Caco-2 (cell line): ENCODE results near the gene EFL1. TPM values are rescaled to one million over a fixed set of nuclear protein-coding genes. Genes with fewer than 3 reads are reported as not detected.

Source experiments
- BruUV-seq: library from RNA; stranded (reverse); fragments of 400-500 nt; replicated peaks from 2 replicates; lab custom pipeline; 2021; lab: Mats Ljungman, UMichigan
- CTCF ChIA-PET: fragments of 300-600 bp; sonication (Branson Sonifier 250); formaldehyde crosslinking; loops from one replicate; lab custom pipeline; 2022; ENCODE audit warnings: antibody characterized with exemption; lab: Charles Lee
- POLR2A ChIA-PET: fragments of 300-600 bp; sonication (Branson Sonifier 250); formaldehyde crosslinking; loops from one replicate; lab custom pipeline; 2022; ENCODE audit warnings: antibody characterized with exemption; lab: Charles Lee
- DNase-seq, 2 experiments: peaks; one replicate each; pipeline versions ENCODE4 v3.0.0 to v3.0.0-alpha.2; 2020 to 2022
- H3K27me3 ChIP-seq: replicated peaks from 2 replicates; pipeline ENCODE4 v1.6.0; 2011; ENCODE audit warnings: low read length; ENCODE audit not compliant: control insufficient read depth, insufficient read depth
- H3K36me3 ChIP-seq: 2 replicates; pipeline ENCODE4 v1.5.1; 2011; ENCODE audit warnings: low read length; ENCODE audit not compliant: control insufficient read depth, insufficient read depth
- H3K4me1 ChIP-seq: fragments of 250-450 bp; sonication (Bioruptor Pico); 2 replicates; pipeline ENCODE4 v1.5.1; 2020; ENCODE audit warnings: mild to moderate bottlenecking
- H3K4me3 ChIP-seq: 2 replicates; pipeline ENCODE4 v1.5.1; 2011; ENCODE audit warnings: low read depth, mild to moderate bottlenecking, control low read depth, low read length
- H3K9me3 ChIP-seq: fragments of 250-450 bp; sonication (Bioruptor Pico); 2 replicates; pipeline ENCODE4 v1.5.1; 2020; ENCODE audit warnings: mild to moderate bottlenecking, moderate library complexity
- H3K27ac Mint-ChIP-seq: one replicate; pipeline ENCODE4 v1.8.0; 2022; ENCODE audit warnings: mixed read lengths; ENCODE audit not compliant: unreplicated experiment
- H3K27me3 Mint-ChIP-seq: one replicate; pipeline ENCODE4 v1.8.0; 2022; ENCODE audit warnings: mixed read lengths; ENCODE audit not compliant: insufficient read depth, unreplicated experiment
- H3K36me3 Mint-ChIP-seq: one replicate; pipeline ENCODE4 v1.8.0; 2022; ENCODE audit warnings: mild to moderate bottlenecking, mixed read lengths; ENCODE audit not compliant: insufficient read depth, unreplicated experiment
- H3K4me1 Mint-ChIP-seq: one replicate; pipeline ENCODE4 v1.8.0; 2022; ENCODE audit warnings: low read depth, mixed read lengths; ENCODE audit not compliant: unreplicated experiment
- H3K4me3 Mint-ChIP-seq: one replicate; pipeline ENCODE4 v1.8.0; 2022; ENCODE audit warnings: mild to moderate bottlenecking, moderate library complexity, mixed read lengths; ENCODE audit not compliant: unreplicated experiment
- H3K9me3 Mint-ChIP-seq: one replicate; pipeline ENCODE4 v1.8.0; 2022; ENCODE audit warnings: mixed read lengths; ENCODE audit not compliant: unreplicated experiment
- CTCF ChIP-seq, 2 experiments: fragments of 200-600 bp in 1 of 2; IDR thresholded peaks; 1 replicate in 1 of 2; 2 replicates in 1 of 2; pipeline versions ENCODE4 v1.5.1 to v1.8.0; 2011 to 2022; ENCODE audit warnings: antibody characterized with exemption in 1 of 2, control low read depth in 1 of 2, inconsistent platforms in 1 of 2, low read depth in 1 of 2, low read length in 1 of 2, mild to moderate bottlenecking in 1 of 2, moderate library complexity in 1 of 2; ENCODE audit not compliant: insufficient read depth in 1 of 2, severe bottlenecking in 1 of 2, unreplicated experiment in 1 of 2
- intact Hi-C: fragments of 100-400 bp; cut with micrococcal nuclease; formaldehyde crosslinking; loops from one replicate; pipeline ENCODE4 v1.10.0; 2022; ENCODE audit not compliant: unreplicated experiment
- total RNA-seq: library from RNA; stranded (reverse); gene quantifications from 2 replicates; pipeline ENCODE4 v1.2.3, GENCODE V29; 2022

EFL1 gene
- total RNA-seq, 1 experiment from 2014 or later = 10.3 TPM

DNA sequence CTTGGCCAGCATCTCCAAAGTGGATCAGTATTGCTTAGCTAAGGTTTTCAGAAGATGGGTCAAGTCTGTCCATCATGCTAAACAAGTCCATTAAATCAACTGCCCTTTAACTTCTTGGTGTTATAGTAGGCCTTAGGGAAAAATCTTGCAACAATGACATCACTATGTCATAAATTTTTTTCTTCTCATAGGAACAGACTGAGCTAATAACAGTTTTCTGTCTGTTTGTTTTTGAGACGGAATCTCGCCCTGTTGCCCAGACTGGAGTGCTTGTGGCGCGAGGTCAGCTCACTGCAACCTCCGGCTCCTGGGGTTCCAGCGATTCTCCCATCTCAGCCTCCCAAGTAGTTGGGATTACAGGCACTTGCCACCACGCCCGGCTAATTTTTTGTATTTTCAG lies 94.2 kb downstream of the EFL1 start:
- CTCF ChIA-PET = no interaction called here
- Histone ChIP-seq H3K27me3 (no peaks in the 10 kb centered on the region), H3K4me3 (no peak overlapping the region), H3K36me3 (no peaks in the 10 kb centered on the region), H3K4me1 (peaks cover 9% of the 10 kb centered on the region; the same call in 1 of the 2 replicates), H3K9me3 (no peaks in the 10 kb centered on the region)
- DNase-seq = no peak
- no peaks in the 10 kb centered on the region for H3K27me3 Mint-ChIP-seq
- intact Hi-C loops = no loop called here
- no peak overlapping the region for H3K4me3 Mint-ChIP-seq
- peaks cover 9% of the 10 kb centered on the region for H3K9me3 Mint-ChIP-seq
- no TSS peak for BruUV-seq
- peaks cover 17% of the 10 kb centered on the region for H3K4me1 Mint-ChIP-seq
- no peak overlapping the region for H3K27ac Mint-ChIP-seq
- POLR2A ChIA-PET = no interaction called here
- no peak for TF ChIP-seq CTCF (IDR thresholded peaks at IDR 0.05; ENCODE audit: insufficient read depth in 1 of 2, low read depth in 1 of 2, low read length in 1 of 2, severe bottlenecking in 1 of 2, unreplicated experiment in 1 of 2)
- no peaks in the 10 kb centered on the region for H3K36me3 Mint-ChIP-seq

- no peak overlapping the region for H3K4me3 Mint-ChIP-seq
- BruUV-seq = no TSS peak
- no peaks in the 10 kb centered on the region for H3K27me3 Mint-ChIP-seq
- intact Hi-C loops = no loop called here
- POLR2A ChIA-PET = no interaction called here
- H3K36me3 Mint-ChIP-seq = peaks cover 7% of the 10 kb centered on the region
- no peaks in the 10 kb centered on the region for H3K36me3 ChIP-seq
- CTCF ChIA-PET = interaction anchor here (1.2 to 1.4 kb wide), 2 partner anchors 32 to 57 kb away, joined by 3 to 15 read pairs; no protein-coding TSS in a partner anchor
- peaks cover 9% of the 10 kb centered on the region for H3K9me3 Mint-ChIP-seq
- TF ChIP-seq CTCF (IDR thresholded peaks at IDR 0.05; ENCODE audit: insufficient read depth in 1 of 2, low read depth in 1 of 2, low read length in 1 of 2, severe bottlenecking in 1 of 2, unreplicated experiment in 1 of 2) = no peak
- H3K27ac Mint-ChIP-seq = peak overlapping the region; percentile 78
- H3K27me3 ChIP-seq = no peaks in the 10 kb centered on the region
- peaks cover 17% of the 10 kb centered on the region for H3K4me1 Mint-ChIP-seq
- DNase-seq = no peak
- H3K4me1 ChIP-seq = peaks cover 9% of the 10 kb centered on the region; the same call in 1 of the 2 replicates
- no peak overlapping the region for H3K4me3 ChIP-seq
- H3K9me3 ChIP-seq = no peaks in the 10 kb centered on the region
Measured at GRCh38 chr15:82165948-82166376, 96.6 kb downstream of the EFL1 start.

GRCh38 chr15:82159922-82160321 lies 102.6 kb downstream of the EFL1 start:
- Mint-ChIP-seq H3K27ac (no peak overlapping the region), H3K4me1 (peaks cover 2% of the 10 kb centered on the region), H3K9me3 (peaks cover 4% of the 10 kb centered on the region), H3K4me3 (no peak overlapping the region), H3K27me3 (no peaks in the 10 kb centered on the region), H3K36me3 (peaks cover 7% of the 10 kb centered on the region)
- no peak for DNase-seq
- H3K4me3 ChIP-seq = no peak overlapping the region
- TF ChIP-seq CTCF (IDR thresholded peaks at IDR 0.05; ENCODE audit: insufficient read depth in 1 of 2, low read depth in 1 of 2, low read length in 1 of 2, severe bottlenecking in 1 of 2, unreplicated experiment in 1 of 2) = no peak
- no peaks in the 10 kb centered on the region for H3K9me3 ChIP-seq
- no TSS peak for BruUV-seq
- no peaks in the 10 kb centered on the region for H3K27me3 ChIP-seq
- ChIA-PET CTCF (interaction anchor here (0.7 kb wide), 1 partner anchor 9 kb away, joined by 5 read pairs; no protein-coding TSS in a partner anchor), POLR2A (no interaction called here)
- no peaks in the 10 kb centered on the region for H3K36me3 ChIP-seq
- H3K4me1 ChIP-seq = no peaks in the 10 kb centered on the region
- intact Hi-C loops = no loop called here
